Measurements from ENCODE around the gene TAF11L13. TPM values are rescaled to one million over a fixed set of nuclear protein-coding genes. Genes with fewer than 3 reads are reported as not detected.

TAF11L13 gene
- total RNA-seq, 1 experiment from 2014 or later: not detected

DNA sequence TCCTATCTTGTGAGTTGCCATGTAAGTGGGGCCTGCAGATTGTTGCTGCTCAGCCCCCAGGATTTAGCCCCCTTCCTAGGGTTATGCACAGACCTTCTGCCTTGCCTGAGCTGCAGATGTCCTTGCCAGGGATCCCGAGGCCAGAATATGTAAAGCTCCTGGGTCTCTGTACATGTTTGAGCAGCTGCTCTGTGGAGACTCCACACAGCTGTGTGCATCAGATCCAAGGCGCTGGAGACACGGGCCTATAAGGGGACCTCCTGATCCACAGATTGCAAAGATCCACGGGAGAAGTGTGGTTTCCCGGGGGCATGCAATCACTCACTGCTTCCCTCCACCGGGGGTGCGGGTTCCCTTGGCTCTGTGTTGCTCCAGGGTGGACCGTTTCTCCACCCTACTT, 31.3 kb downstream of the TAF11L13 start:
- H3K9me3 ChIP-seq (ENCODE audit: insufficient read depth, low read depth): peaks cover 4% of the 10 kb centered on the region; the same call in 1 of the 2 replicates
- no peak overlapping the region for H3K4me3 ChIP-seq
- H3K4me1 ChIP-seq (replicated peaks; ENCODE audit: insufficient read depth): no peaks in the 10 kb centered on the region
- ChIA-PET POLR2A (ENCODE audit: unreplicated experiment) (no interaction called here), CTCF (no interaction called here)
- no peak overlapping the region for H3K27ac ChIP-seq
- no TSS peak for BruUV-seq (replicated peaks)
- H3F3A ChIP-seq (ENCODE audit: insufficient read depth, low read depth): no peaks in the 10 kb centered on the region
- intact Hi-C loops (cut with micrococcal nuclease; ENCODE audit: unreplicated experiment): no loop called here
- no peak overlapping the region for H2AFZ ChIP-seq
- H3K4me2 ChIP-seq: no peak overlapping the region
- no peaks in the 10 kb centered on the region for H3K79me2 ChIP-seq (ENCODE audit: low read depth)
- H3K27me3 ChIP-seq (ENCODE audit: insufficient read depth, low read depth): peaks cover 53% of the 10 kb centered on the region
- no peaks in the 10 kb centered on the region for H3K36me3 ChIP-seq (ENCODE audit: low read depth)
- TF ChIP-seq, protein P1, sequence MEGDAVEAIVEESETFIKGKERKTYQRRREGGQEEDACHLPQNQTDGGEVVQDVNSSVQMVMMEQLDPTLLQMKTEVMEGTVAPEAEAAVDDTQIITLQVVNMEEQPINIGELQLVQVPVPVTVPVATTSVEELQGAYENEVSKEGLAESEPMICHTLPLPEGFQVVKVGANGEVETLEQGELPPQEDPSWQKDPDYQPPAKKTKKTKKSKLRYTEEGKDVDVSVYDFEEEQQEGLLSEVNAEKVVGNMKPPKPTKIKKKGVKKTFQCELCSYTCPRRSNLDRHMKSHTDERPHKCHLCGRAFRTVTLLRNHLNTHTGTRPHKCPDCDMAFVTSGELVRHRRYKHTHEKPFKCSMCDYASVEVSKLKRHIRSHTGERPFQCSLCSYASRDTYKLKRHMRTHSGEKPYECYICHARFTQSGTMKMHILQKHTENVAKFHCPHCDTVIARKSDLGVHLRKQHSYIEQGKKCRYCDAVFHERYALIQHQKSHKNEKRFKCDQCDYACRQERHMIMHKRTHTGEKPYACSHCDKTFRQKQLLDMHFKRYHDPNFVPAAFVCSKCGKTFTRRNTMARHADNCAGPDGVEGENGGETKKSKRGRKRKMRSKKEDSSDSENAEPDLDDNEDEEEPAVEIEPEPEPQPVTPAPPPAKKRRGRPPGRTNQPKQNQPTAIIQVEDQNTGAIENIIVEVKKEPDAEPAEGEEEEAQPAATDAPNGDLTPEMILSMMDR (conservative IDR thresholded peaks at IDR 0.05): no peak
- TF ChIP-seq EZH2 (IDR thresholded peaks at IDR 0.05; ENCODE audit: low read depth): no peak
- no peak for DNase-seq
- no peaks in the 10 kb centered on the region for H4K20me1 ChIP-seq (ENCODE audit: insufficient read depth)
- no peaks in the 10 kb centered on the region for H3K9me2 ChIP-seq (ENCODE audit: insufficient read depth)

DNA sequence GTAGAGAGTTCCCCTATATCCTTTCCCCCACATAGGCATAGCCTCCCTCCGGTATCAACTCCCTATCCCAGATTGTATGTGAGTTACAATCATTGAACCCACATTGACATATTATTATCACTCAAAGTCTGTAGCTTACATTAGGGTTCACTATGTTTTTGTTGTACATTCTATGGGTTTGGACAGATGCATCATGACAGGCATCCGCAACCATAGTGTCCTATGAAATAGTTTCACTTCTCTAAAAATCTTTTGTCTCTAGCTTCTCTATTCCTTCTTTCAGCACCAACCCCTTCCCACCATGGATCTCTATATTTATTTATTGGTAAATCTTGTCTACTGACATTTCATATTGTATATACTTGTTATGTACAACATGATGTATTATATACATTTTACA, 33.9 kb downstream of the TAF11L13 start:
- intact Hi-C loops (cut with micrococcal nuclease; ENCODE audit: unreplicated experiment): no loop called here
- Histone ChIP-seq H2AFZ (no peak overlapping the region), H3F3A (ENCODE audit: insufficient read depth, low read depth) (no peaks in the 10 kb centered on the region), H3K79me2 (ENCODE audit: low read depth) (no peaks in the 10 kb centered on the region), H3K36me3 (ENCODE audit: low read depth) (no peaks in the 10 kb centered on the region), H3K9me3 (ENCODE audit: insufficient read depth, low read depth) (peaks cover 4% of the 10 kb centered on the region; the same call in 1 of the 2 replicates), H3K4me3 (no peak overlapping the region), H3K4me2 (no peak overlapping the region), H3K27me3 (ENCODE audit: insufficient read depth, low read depth) (peaks cover 75% of the 10 kb centered on the region), H3K27ac (no peak overlapping the region), H3K9me2 (ENCODE audit: insufficient read depth) (no peaks in the 10 kb centered on the region), H4K20me1 (ENCODE audit: insufficient read depth) (no peaks in the 10 kb centered on the region), H3K4me1 (replicated peaks; ENCODE audit: insufficient read depth) (no peaks in the 10 kb centered on the region)
- no TSS peak for BruUV-seq (replicated peaks)
- no peak for DNase-seq
- ChIA-PET CTCF (interaction anchor here (0.6 kb wide), 1 partner anchor 626 kb away, joined by 5 read pairs; no protein-coding TSS in a partner anchor), POLR2A (ENCODE audit: unreplicated experiment) (interaction anchor here (0.6 kb wide), 1 partner anchor 189 kb away, joined by 4 read pairs; no protein-coding TSS in a partner anchor)
- TF ChIP-seq EZH2 (IDR thresholded peaks at IDR 0.05; ENCODE audit: low read depth): no peak
- TF ChIP-seq, protein P1 (conservative IDR thresholded peaks at IDR 0.05): no peak

DNA sequence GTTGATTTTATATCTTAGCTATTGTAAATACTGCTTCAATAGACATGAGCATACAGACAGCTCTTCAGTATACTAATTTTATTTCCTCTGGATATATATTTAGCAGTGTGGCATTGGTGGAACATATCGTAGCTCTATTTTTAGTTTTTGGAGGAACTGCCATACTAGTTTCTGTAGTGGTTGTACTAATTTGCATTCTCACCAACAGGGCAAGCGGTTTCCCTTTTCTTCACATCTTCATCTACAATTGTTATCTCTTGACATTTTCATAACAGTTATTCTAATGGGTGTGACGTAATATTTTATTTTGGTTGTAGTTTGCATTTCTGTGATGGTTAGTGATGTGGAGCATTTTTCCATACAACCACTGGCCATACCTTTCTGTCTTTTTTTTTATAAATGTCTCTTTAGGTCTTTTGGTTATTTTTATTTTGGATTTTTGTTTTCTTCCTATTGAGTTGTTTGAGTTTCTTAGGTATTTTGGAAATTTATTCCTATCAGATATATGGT, 34.9 kb downstream of the TAF11L13 start:
- Histone ChIP-seq H3K4me3 (no peak overlapping the region), H3F3A (ENCODE audit: insufficient read depth, low read depth) (no peaks in the 10 kb centered on the region), H3K4me2 (no peak overlapping the region), H4K20me1 (ENCODE audit: insufficient read depth) (no peaks in the 10 kb centered on the region), H3K27ac (no peak overlapping the region), H3K9me3 (ENCODE audit: insufficient read depth, low read depth) (peaks cover 4% of the 10 kb centered on the region; the same call in 1 of the 2 replicates), H3K79me2 (ENCODE audit: low read depth) (no peaks in the 10 kb centered on the region), H3K9me2 (ENCODE audit: insufficient read depth) (no peaks in the 10 kb centered on the region), H3K27me3 (ENCODE audit: insufficient read depth, low read depth) (peaks cover 78% of the 10 kb centered on the region), H3K4me1 (replicated peaks; ENCODE audit: insufficient read depth) (no peaks in the 10 kb centered on the region), H2AFZ (no peak overlapping the region), H3K36me3 (ENCODE audit: low read depth) (no peaks in the 10 kb centered on the region)
- DNase-seq: no peak
- ChIA-PET POLR2A (ENCODE audit: unreplicated experiment) (interaction anchor here (0.6 kb wide), 1 partner anchor 1455 kb away, joined by 3 read pairs; no protein-coding TSS in a partner anchor), CTCF (interaction anchor here (0.6 kb wide), 1 partner anchor 625 kb away, joined by 5 read pairs; no protein-coding TSS in a partner anchor)
- BruUV-seq (replicated peaks): no TSS peak
- intact Hi-C loops (cut with micrococcal nuclease; ENCODE audit: unreplicated experiment): no loop called here
- TF ChIP-seq, protein P1 (conservative IDR thresholded peaks at IDR 0.05): no peak
- TF ChIP-seq EZH2 (IDR thresholded peaks at IDR 0.05; ENCODE audit: low read depth): no peak

Data from PC-9 (cell line).